RWPE1 (cell line): ENCODE data around the gene DPP7.

Experiments used
- CTCF ChIA-PET: fragments of 350-600 bp; sonication (Branson Sonifier 250); formaldehyde crosslinking; extraction: SDS; loops from one replicate; lab custom pipeline; 2021; lab: Yijun Ruan, JAX
- POLR2A ChIA-PET: fragments of 400-600 bp; formaldehyde crosslinking; extraction: SDS; loops from one replicate; lab custom pipeline; 2020; ENCODE audit warnings: antibody characterized with exemption; ENCODE audit not compliant: low non-redundant PET; lab: Yijun Ruan, JAX
- DNase-seq: peaks from one replicate; pipeline ENCODE4 v3.0.0; 2012; ENCODE audit warnings: low spot score
- H3K27ac ChIP-seq: fragments of 450-650 bp; 2 replicates; pipeline ENCODE4 v1.5.1; 2017
- CTCF ChIP-seq: fragments of 450-650 bp; conservative IDR thresholded peaks from 2 replicates; pipeline ENCODE4 v1.5.1; 2017; ENCODE audit warnings: low read depth, mild to moderate bottlenecking

Gene DPP7

GRCh38 chr9:137116027-137116507 is 1.5 kb upstream of the DPP7 start:
- no peak for DNase-seq
- ChIA-PET CTCF (interaction anchor here (1.6 kb wide), 1 partner anchor 120 kb away, joined by 9 read pairs; no protein-coding TSS in a partner anchor), POLR2A (interaction anchor here (0.8 kb wide), 1 partner anchor 85 kb away, joined by 3 read pairs; no protein-coding TSS in a partner anchor)
- TF ChIP-seq CTCF: no peak
- peak overlapping the region; percentile 10; the same call in 1 of the 2 replicates for H3K27ac ChIP-seq

GRCh38 chr9:137115394-137116026 is 977 bp upstream of the DPP7 start:
- DNase-seq: no peak
- CTCF ChIA-PET: interaction anchor here (0.6 to 1.6 kb wide), 8 partner anchors 16 to 121 kb away, joined by 3 to 9 read pairs (median 5); partner anchors contain the start of gene RNF224
- POLR2A ChIA-PET: interaction anchor here (0.7 to 1.2 kb wide), 4 partner anchors 10 to 85 kb away, joined by 3 to 4 read pairs (median 4); partner anchors contain the start of gene MAN1B1
- H3K27ac ChIP-seq: peak overlapping the region; percentile 59
- no peak for TF ChIP-seq CTCF

GRCh38 chr9:137114220-137114612 is 317 bp downstream of the DPP7 start:
- no peak for DNase-seq
- TF ChIP-seq CTCF: no peak
- POLR2A ChIA-PET: interaction anchor here (1.0 kb wide), 1 partner anchor 126 kb away, joined by 4 read pairs; the partner anchor contains the start of gene TUBB4B
- peak overlapping the region; percentile 59 for H3K27ac ChIP-seq
- CTCF ChIA-PET: interaction anchor here (1.3 to 1.6 kb wide), 2 partner anchors 47 to 122 kb away, joined by 7 to 9 read pairs; no protein-coding TSS in a partner anchor

- POLR2A ChIA-PET: interaction anchor here (1.0 kb wide), 1 partner anchor 127 kb away, joined by 4 read pairs; the partner anchor contains the start of gene TUBB4B
These were observed 961 bp downstream of the DPP7 start for GRCh38 chr9:137113385-137114159.

GRCh38 chr9:137112564-137113384 is 1.8 kb downstream of the DPP7 start:
- no peak for TF ChIP-seq CTCF
- CTCF ChIA-PET: interaction anchor here (0.5 to 1.1 kb wide), 5 partner anchors 18 to 141 kb away, joined by 3 to 5 read pairs (median 4); no protein-coding TSS in a partner anchor
- H3K27ac ChIP-seq: peak overlapping the region; percentile 26
- POLR2A ChIA-PET: no interaction called here
- no peak for DNase-seq

More at GRCh38 chr9:137113385-137114159, 961 bp downstream of the DPP7 start:
- CTCF ChIA-PET: interaction anchor here (0.5 to 1.1 kb wide), 3 partner anchors 17 to 141 kb away, joined by 3 to 5 read pairs (median 4); no protein-coding TSS in a partner anchor
- TF ChIP-seq CTCF: no peak
- H3K27ac ChIP-seq: peak overlapping the region; percentile 2; the same call in 1 of the 2 replicates
- no peak for DNase-seq
